ENCODE measurements around the gene RNU2-63P. TPM values are rescaled to one million over a fixed set of nuclear protein-coding genes. Genes with fewer than 3 reads are reported as not detected.

RNU2-63P gene
- total RNA-seq (2012; rRNA removed): under 0.01 TPM in 1 of 2 replicates, not detected in the other

DNA sequence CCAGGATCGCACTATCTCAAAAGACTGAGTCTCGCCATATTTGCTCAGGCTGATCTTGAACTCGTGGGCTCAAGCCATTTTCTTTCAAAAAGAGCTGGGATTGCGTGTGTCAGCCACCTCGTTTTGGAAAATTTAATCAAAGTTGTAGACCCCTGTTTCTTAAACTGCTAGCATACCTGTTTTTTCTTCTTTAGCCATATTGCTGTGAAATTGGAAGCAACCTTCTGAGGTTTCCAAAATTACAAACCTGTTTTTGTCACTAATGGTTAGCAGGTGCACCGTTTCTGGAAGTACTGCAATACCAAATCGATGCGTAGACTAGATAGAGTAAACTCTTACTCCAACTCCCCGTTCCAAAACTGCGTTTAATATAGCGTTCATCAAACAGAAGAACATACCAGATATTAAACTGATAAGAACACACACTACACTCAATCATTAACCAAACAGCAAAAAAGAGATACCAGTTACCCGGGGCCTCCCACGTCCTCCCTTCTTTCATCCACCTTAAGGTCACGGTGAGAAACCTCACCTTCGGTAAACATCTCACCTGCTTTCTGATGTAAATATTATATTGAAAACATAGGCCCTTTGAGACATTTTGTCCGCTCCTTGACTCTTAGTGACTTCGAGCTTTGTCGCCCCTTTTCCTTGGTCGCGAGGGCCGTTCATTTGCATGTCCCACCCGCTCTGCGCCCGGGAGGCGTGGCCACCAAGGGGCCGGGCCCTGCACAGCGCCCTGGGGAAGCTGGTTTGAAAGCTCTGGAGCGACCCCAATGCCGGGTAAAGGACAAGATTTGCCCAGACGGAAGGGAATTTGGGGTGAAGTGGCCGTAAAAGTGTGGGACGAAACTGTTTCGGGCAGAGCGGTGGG is at the start of gene RNU2-63P:
RNU2-63P (minus strand) TSS at position 462 of the 874 bp plus-strand sequence.
- H3K9me3 ChIP-seq (replicated peaks; ENCODE audit: low read length): no peaks in the 10 kb centered on the region
- H3K4me3 ChIP-seq (ENCODE audit: low read length): peak within 1 kb of the TSS; percentile 74
- H3K9ac ChIP-seq (ENCODE audit: low read depth, low read length): peak within 1 kb of the TSS; percentile 87
- peak within 1 kb of the TSS; percentile 97 for H3K4me2 ChIP-seq (ENCODE audit: low read length)
- no peaks in the 10 kb centered on the region for H3K4me1 ChIP-seq (ENCODE audit: control insufficient read depth, insufficient read depth, low read length)
- no peaks in the 10 kb centered on the region for H3K36me3 ChIP-seq (ENCODE audit: insufficient read depth, low read length)
- peaks cover 5% of the 10 kb centered on the region for H3K27me3 ChIP-seq (ENCODE audit: control insufficient read depth, insufficient read depth, low read length)

- Histone ChIP-seq H3K9ac (ENCODE audit: low read depth, low read length) (no peak overlapping the region), H3K9me3 (replicated peaks; ENCODE audit: low read length) (no peaks in the 10 kb centered on the region), H3K4me2 (ENCODE audit: low read length) (no peak overlapping the region)
Observed at GRCh38 chr2:88061295-88061694, 44.9 kb upstream of the RNU2-63P start.

GRCh38 chr2:88060907-88061275 is 44.5 kb upstream of the RNU2-63P start:
- Histone ChIP-seq H3K36me3 (ENCODE audit: insufficient read depth, low read length) (no peaks in the 10 kb centered on the region), H3K9me3 (replicated peaks; ENCODE audit: low read length) (no peaks in the 10 kb centered on the region), H3K9ac (ENCODE audit: low read depth, low read length) (no peak overlapping the region), H3K4me3 (ENCODE audit: low read length) (no peak overlapping the region), H3K27me3 (ENCODE audit: control insufficient read depth, insufficient read depth, low read length) (no peaks in the 10 kb centered on the region), H3K4me2 (ENCODE audit: low read length) (no peak overlapping the region), H3K4me1 (ENCODE audit: control insufficient read depth, insufficient read depth, low read length) (peaks cover 5% of the 10 kb centered on the region)

More at GRCh38 chr2:88061295-88061694, 44.9 kb upstream of the RNU2-63P start:
- H3K36me3 ChIP-seq (ENCODE audit: insufficient read depth, low read length): no peaks in the 10 kb centered on the region
- no peak overlapping the region for H3K4me3 ChIP-seq (ENCODE audit: low read length)
- no peaks in the 10 kb centered on the region for H3K27me3 ChIP-seq (ENCODE audit: control insufficient read depth, insufficient read depth, low read length)
- peaks cover under 1% of the 10 kb centered on the region for H3K4me1 ChIP-seq (ENCODE audit: control insufficient read depth, insufficient read depth, low read length)

- H3K36me3 ChIP-seq (ENCODE audit: insufficient read depth, low read length): no peaks in the 10 kb centered on the region
- H3K4me3 ChIP-seq (ENCODE audit: low read length): no peak overlapping the region
- no peak overlapping the region for H3K9ac ChIP-seq (ENCODE audit: low read depth, low read length)
- no peaks in the 10 kb centered on the region for H3K9me3 ChIP-seq (replicated peaks; ENCODE audit: low read length)
- H3K4me2 ChIP-seq (ENCODE audit: low read length): no peak overlapping the region
- no peaks in the 10 kb centered on the region for H3K27me3 ChIP-seq (ENCODE audit: control insufficient read depth, insufficient read depth, low read length)
- H3K4me1 ChIP-seq (ENCODE audit: control insufficient read depth, insufficient read depth, low read length): peaks cover 7% of the 10 kb centered on the region
Observed at GRCh38 chr2:88059979-88060906, 43.9 kb upstream of the RNU2-63P start.

- no peak overlapping the region for H3K9ac ChIP-seq (ENCODE audit: low read depth, low read length)
- H3K9me3 ChIP-seq (replicated peaks; ENCODE audit: low read length): no peaks in the 10 kb centered on the region
- H3K4me2 ChIP-seq (ENCODE audit: low read length): no peak overlapping the region
- H3K4me3 ChIP-seq (ENCODE audit: low read length): no peak overlapping the region
- no peaks in the 10 kb centered on the region for H3K36me3 ChIP-seq (ENCODE audit: insufficient read depth, low read length)
- H3K4me1 ChIP-seq (ENCODE audit: control insufficient read depth, insufficient read depth, low read length): peaks cover 21% of the 10 kb centered on the region
- H3K27me3 ChIP-seq (ENCODE audit: control insufficient read depth, insufficient read depth, low read length): no peaks in the 10 kb centered on the region
Observed at GRCh38 chr2:88058191-88058590, 41.8 kb upstream of the RNU2-63P start.

GRCh38 chr2:88057437-88057844 is 41.1 kb upstream of the RNU2-63P start:
- no peak overlapping the region for H3K4me3 ChIP-seq (ENCODE audit: low read length)
- no peak overlapping the region for H3K9ac ChIP-seq (ENCODE audit: low read depth, low read length)
- no peaks in the 10 kb centered on the region for H3K9me3 ChIP-seq (replicated peaks; ENCODE audit: low read length)
- H3K36me3 ChIP-seq (ENCODE audit: insufficient read depth, low read length): peaks cover 7% of the 10 kb centered on the region
- no peak overlapping the region for H3K4me2 ChIP-seq (ENCODE audit: low read length)
- H3K4me1 ChIP-seq (ENCODE audit: control insufficient read depth, insufficient read depth, low read length): peaks cover 26% of the 10 kb centered on the region
- no peaks in the 10 kb centered on the region for H3K27me3 ChIP-seq (ENCODE audit: control insufficient read depth, insufficient read depth, low read length)

- Histone ChIP-seq H3K4me2 (ENCODE audit: low read length) (peak within 1 kb of the TSS; percentile 86), H3K27me3 (ENCODE audit: control insufficient read depth, insufficient read depth, low read length) (no peaks in the 10 kb centered on the region), H3K9ac (ENCODE audit: low read depth, low read length) (peak within 1 kb of the TSS; percentile 96), H3K9me3 (replicated peaks; ENCODE audit: low read length) (no peaks in the 10 kb centered on the region), H3K4me1 (ENCODE audit: control insufficient read depth, insufficient read depth, low read length) (peaks cover 26% of the 10 kb centered on the region), H3K36me3 (ENCODE audit: insufficient read depth, low read length) (peaks cover 7% of the 10 kb centered on the region), H3K4me3 (ENCODE audit: low read length) (peak within 1 kb of the TSS; percentile 86)
Observed at GRCh38 chr2:88055371-88056128, 39.2 kb upstream of the RNU2-63P start, which contains the start of gene KRCC1. Gene KRCC1, minus strand, starts transcription at chr2:88055783. Its CDS starts 27,220 bp downstream, at chr2:88028563.

GRCh38 chr2:88054782-88055370 is 38.5 kb upstream of the RNU2-63P start:
- H3K4me1 ChIP-seq (ENCODE audit: control insufficient read depth, insufficient read depth, low read length): peaks cover 26% of the 10 kb centered on the region
- no peaks in the 10 kb centered on the region for H3K27me3 ChIP-seq (ENCODE audit: control insufficient read depth, insufficient read depth, low read length)
- H3K4me2 ChIP-seq (ENCODE audit: low read length): peak overlapping the region; percentile 86
- peak overlapping the region; percentile 96 for H3K9ac ChIP-seq (ENCODE audit: low read depth, low read length)
- H3K36me3 ChIP-seq (ENCODE audit: insufficient read depth, low read length): peaks cover 7% of the 10 kb centered on the region
- H3K9me3 ChIP-seq (replicated peaks; ENCODE audit: low read length): no peaks in the 10 kb centered on the region
- H3K4me3 ChIP-seq (ENCODE audit: low read length): peak overlapping the region; percentile 86

DNA sequence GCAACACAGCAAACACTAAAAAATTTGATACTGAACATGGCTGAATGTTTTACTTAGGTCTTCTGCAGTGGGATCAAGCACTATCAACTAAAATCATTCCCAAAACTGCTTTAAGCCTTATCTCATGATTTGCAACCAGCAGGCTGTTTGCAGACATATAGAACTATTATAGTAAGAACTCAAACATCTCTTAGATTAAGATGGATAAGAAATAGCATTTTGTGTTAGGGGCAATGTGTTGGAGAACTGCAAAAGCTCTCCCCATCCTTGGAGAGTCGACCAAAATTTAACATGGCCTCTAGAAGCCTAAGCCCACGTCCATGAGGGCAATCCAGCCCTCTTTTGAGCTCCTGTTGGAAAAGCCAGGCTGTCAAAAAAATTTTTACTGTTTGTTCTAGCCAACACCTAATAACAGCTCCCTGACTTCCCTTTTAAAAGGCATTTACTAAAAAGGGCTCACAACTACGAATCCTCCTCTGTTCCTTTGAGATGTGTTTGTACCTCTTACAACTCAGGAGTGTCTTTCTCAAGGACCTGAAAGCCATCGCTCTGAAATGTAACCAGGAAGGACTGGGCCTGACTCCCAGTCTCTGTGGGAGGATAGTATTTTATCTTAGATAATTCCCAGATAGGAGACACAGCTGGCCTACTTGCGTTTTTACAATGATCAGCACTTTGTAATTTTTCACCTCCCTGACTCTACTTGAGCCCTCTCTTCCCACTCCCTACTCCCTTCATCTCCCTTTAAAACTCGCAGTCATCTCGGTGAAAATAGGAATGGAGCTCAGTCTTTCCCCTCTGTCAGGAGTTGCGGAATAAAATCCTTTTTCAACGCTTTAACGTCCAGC is 37.8 kb upstream of the RNU2-63P start:
- Histone ChIP-seq H3K27me3 (ENCODE audit: control insufficient read depth, insufficient read depth, low read length) (no peaks in the 10 kb centered on the region), H3K4me3 (ENCODE audit: low read length) (peak overlapping the region; percentile 86), H3K4me2 (ENCODE audit: low read length) (peak overlapping the region; percentile 86), H3K4me1 (ENCODE audit: control insufficient read depth, insufficient read depth, low read length) (peaks cover 26% of the 10 kb centered on the region), H3K9me3 (replicated peaks; ENCODE audit: low read length) (no peaks in the 10 kb centered on the region), H3K36me3 (ENCODE audit: insufficient read depth, low read length) (peaks cover 7% of the 10 kb centered on the region), H3K9ac (ENCODE audit: low read depth, low read length) (peak overlapping the region; percentile 96)

- Histone ChIP-seq H3K4me1 (ENCODE audit: control insufficient read depth, insufficient read depth, low read length) (peaks cover 26% of the 10 kb centered on the region), H3K4me2 (ENCODE audit: low read length) (peak overlapping the region; percentile 86), H3K4me3 (ENCODE audit: low read length) (peak overlapping the region; percentile 86), H3K9ac (ENCODE audit: low read depth, low read length) (peak overlapping the region; percentile 9), H3K27me3 (ENCODE audit: control insufficient read depth, insufficient read depth, low read length) (no peaks in the 10 kb centered on the region), H3K36me3 (ENCODE audit: insufficient read depth, low read length) (peaks cover 7% of the 10 kb centered on the region), H3K9me3 (replicated peaks; ENCODE audit: low read length) (no peaks in the 10 kb centered on the region)
Observed at GRCh38 chr2:88053296-88053695, 36.9 kb upstream of the RNU2-63P start.
